ENCODE measurements around the gene SRPRA. TPM values are rescaled to one million over a fixed set of nuclear protein-coding genes. Genes with fewer than 3 reads are reported as not detected.

The SRPRA gene
- total RNA-seq, 4 donors from 2014 or later = 56.8 to 84.7 (median 72.3) TPM

DNA sequence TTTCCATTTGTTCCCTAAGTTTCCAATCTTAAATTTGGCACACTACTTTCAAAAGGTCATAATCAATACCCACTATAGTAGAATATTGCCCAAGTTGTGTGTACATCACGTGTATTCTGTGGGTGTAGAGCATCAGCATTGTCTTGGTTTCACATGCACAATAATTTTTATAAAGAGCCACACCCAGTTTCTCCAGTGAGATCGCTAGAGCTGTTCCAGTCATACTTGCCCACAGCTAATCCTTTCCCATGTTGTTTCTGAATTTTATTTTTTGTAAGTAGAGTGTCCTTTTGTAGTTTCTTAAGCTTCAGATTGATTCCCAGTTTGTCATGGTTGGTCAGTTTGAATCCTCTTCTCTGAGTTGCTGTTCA, 43.4 kb downstream of the SRPRA start:
- H3K4me3 ChIP-seq (ENCODE audit: low read depth, poor library complexity, severe bottlenecking) = no peak overlapping the region
- WGBS, 2 donors = 44 to 54% methylated on average over 2 of the region's 2 CpGs
- intact Hi-C loops (cut with DNase I; ENCODE audit: low total_unique reads) = no loop called here
- TF ChIP-seq, protein P1, sequence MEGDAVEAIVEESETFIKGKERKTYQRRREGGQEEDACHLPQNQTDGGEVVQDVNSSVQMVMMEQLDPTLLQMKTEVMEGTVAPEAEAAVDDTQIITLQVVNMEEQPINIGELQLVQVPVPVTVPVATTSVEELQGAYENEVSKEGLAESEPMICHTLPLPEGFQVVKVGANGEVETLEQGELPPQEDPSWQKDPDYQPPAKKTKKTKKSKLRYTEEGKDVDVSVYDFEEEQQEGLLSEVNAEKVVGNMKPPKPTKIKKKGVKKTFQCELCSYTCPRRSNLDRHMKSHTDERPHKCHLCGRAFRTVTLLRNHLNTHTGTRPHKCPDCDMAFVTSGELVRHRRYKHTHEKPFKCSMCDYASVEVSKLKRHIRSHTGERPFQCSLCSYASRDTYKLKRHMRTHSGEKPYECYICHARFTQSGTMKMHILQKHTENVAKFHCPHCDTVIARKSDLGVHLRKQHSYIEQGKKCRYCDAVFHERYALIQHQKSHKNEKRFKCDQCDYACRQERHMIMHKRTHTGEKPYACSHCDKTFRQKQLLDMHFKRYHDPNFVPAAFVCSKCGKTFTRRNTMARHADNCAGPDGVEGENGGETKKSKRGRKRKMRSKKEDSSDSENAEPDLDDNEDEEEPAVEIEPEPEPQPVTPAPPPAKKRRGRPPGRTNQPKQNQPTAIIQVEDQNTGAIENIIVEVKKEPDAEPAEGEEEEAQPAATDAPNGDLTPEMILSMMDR (IDR thresholded peaks at IDR 0.05) = no peak
- no peak for TF ChIP-seq POLR2A (IDR thresholded peaks at IDR 0.05)
- no peak for DNase-seq (ENCODE audit: low spot score in 2 of 2)

DNA sequence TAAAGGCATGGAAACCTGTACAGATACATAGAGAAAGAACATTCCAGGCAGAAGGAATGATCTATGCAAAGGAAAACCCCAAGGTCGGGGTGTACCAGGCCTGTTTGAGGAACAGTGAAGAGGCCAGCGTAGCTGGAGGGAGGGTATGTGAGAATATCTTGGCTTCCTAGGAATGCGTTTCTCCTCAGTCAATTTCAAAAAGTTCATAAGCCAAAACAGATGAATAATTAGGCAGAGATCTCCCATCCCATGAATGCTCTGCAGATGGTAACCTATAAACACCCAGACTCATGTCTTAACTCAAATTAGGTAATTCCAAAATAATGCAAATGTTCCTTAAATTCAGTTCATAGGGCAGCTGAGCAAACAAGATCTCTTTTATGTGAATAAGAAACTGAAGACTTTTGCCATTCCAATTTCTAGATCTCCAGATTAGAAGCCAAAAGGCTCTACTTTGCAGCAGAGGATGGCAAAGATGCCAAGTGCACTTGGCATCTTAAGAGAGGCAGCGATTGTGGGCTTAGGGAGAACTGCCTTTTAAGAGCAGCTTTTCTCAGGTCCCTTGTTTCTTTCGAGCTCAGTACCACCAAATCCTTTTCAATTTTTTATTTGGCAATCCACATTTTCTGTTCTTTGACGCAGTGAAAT, 43.9 kb downstream of the SRPRA start:
- no peak for DNase-seq (ENCODE audit: low spot score in 2 of 2)
- 63 to 66% methylated on average over 6 of the region's 6 CpGs for WGBS, 2 donors
- H3K4me3 ChIP-seq (ENCODE audit: low read depth, poor library complexity, severe bottlenecking) = no peak overlapping the region
- TF ChIP-seq, protein P1 (IDR thresholded peaks at IDR 0.05) = no peak
- TF ChIP-seq POLR2A (IDR thresholded peaks at IDR 0.05) = no peak
- intact Hi-C loops (cut with DNase I; ENCODE audit: low total_unique reads) = no loop called here

DNA sequence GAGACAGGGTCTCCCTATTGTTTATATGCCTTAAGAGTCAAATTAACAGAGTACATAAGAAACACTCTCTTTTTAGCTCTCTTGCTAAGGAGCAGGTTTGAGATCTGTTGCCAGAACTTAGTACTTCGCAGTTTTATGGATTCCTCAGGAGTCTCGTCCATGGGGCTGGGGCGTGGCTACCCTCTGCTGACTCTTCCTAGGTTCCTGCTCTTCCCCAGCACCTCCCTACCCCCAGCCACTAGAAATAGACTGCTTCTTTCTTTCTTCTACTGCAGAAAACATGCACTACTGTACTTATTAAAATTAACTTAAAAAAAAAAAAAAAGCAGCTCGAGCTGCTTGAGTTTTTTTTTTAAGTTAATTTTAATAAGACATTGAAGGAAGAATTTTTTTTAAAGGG, 49.1 kb downstream of the SRPRA start:
- DNase-seq (ENCODE audit: low spot score in 2 of 2) = no peak
- no peak overlapping the region for H3K4me3 ChIP-seq (ENCODE audit: low read depth, poor library complexity, severe bottlenecking)
- intact Hi-C loops (cut with DNase I; ENCODE audit: low total_unique reads) = no loop called here
- WGBS, 2 donors = 63 to 73% methylated on average over 4 of the region's 4 CpGs
- TF ChIP-seq POLR2A (IDR thresholded peaks at IDR 0.05) = no peak
- TF ChIP-seq, protein P1 (IDR thresholded peaks at IDR 0.05) = no peak

DNA sequence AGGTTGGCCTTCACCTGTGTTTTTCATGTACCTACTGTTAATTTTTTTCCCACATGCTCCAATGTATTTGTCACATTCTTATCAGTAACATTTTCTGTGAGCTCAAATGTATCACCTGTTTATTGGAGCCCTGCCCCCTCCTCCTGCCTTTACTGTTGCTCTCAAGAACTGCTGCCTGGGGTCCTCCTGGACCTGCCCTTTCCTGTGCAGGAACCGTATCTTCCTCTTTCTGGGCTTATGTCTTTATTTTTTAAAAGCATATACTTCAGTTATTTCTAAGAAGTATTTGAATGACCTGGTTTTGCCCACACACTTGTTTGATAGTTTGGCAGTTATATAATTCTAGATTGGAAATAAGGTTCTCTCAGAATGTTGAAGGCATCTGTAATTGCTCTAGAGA, 51.2 kb downstream of the SRPRA start:
- intact Hi-C loops (cut with DNase I; ENCODE audit: low total_unique reads) = no loop called here
- WGBS, 2 donors = 84% methylated on average over 1 of the region's 1 CpG
- TF ChIP-seq, protein P1 (IDR thresholded peaks at IDR 0.05) = no peak
- no peak for TF ChIP-seq POLR2A (IDR thresholded peaks at IDR 0.05)

DNA sequence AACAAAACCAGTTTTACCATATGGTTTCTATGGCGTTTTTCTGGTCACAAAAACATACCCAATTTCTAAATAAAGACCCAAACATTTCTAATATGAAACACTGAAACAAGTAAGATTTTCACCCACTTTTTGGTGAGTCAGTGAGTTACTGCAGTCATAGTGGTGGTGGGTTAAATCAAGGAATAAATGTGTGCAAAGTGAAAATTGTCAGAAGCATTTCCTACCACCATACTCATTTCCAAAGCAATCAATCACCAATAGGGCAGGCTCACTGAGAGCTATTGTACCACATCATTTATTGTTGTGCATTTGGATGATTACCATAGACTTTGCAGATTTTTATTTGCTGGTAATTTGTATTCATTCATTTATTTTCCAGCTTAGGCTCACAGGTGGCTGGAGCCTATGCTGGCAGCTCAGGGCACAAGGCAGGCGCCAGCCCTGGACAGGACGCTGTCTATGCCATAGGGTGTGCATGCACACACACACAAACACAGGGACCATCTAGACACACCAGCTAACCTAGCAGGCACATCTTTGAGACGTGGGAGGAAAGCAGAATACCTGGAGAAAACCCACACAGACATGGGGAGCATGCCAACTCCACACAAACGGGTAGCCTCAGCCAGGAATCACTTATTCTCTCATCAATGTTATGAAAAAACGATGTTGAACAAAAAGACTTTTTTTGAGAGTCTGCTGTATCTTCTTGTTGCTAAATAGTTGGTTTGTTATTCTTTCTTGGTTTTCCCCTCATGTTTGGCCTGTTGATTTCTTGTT, 52.0 kb downstream of the SRPRA start:
- intact Hi-C loops (cut with DNase I; ENCODE audit: low total_unique reads) = no loop called here
- H3K4me3 ChIP-seq (ENCODE audit: low read depth, poor library complexity, severe bottlenecking) = no peak overlapping the region
- WGBS, 2 donors = 71 to 77% methylated on average over 6 of the region's 6 CpGs
- DNase-seq (ENCODE audit: low spot score in 2 of 2) = no peak
- no peak for TF ChIP-seq POLR2A (IDR thresholded peaks at IDR 0.05)
- TF ChIP-seq, protein P1 (IDR thresholded peaks at IDR 0.05) = no peak

More for the DNA sequence above, 51.2 kb downstream of the SRPRA start:
- no peak overlapping the region for H3K4me3 ChIP-seq (ENCODE audit: low read depth, poor library complexity, severe bottlenecking)
- DNase-seq (ENCODE audit: low spot score in 2 of 2) = no peak
